ENCODE measurements around the gene PISD.

- TF ChIP-seq CTCF (IDR thresholded peaks at IDR 0.05) (no peak), POLR2A (IDR thresholded peaks at IDR 0.05) (no peak)
These were observed 8.9 kb downstream of the PISD start for GRCh38 chr22:31652911-31653684.

Measured in uterus (tissue), 2 donors.